Type B pancreatic cell (in vitro differentiated cells): ENCODE results near the gene FRS3. TPM values are rescaled to one million over a fixed set of nuclear protein-coding genes. Genes with fewer than 3 reads are reported as not detected.

Source experiments
- DNase-seq: peaks from one replicate; pipeline ENCODE4 v3.0.0; 2021; ENCODE audit warnings: mixed read lengths; ENCODE audit not compliant: unreplicated experiment; ENCODE audit errors: extremely low spot score
- H3K27ac Mint-ChIP-seq: 2 replicates; pipeline ENCODE4 v1.8.0; 2021; ENCODE audit warnings: mild to moderate bottlenecking, mixed read lengths
- H3K27me3 Mint-ChIP-seq: 2 replicates; pipeline ENCODE4 v1.8.0; 2021; ENCODE audit warnings: mixed read lengths
- H3K36me3 Mint-ChIP-seq: 2 replicates; pipeline ENCODE4 v1.8.0; 2021; ENCODE audit warnings: mixed read lengths
- H3K4me1 Mint-ChIP-seq: one replicate; pipeline ENCODE4 v1.8.0; 2021; ENCODE audit warnings: mixed read lengths; ENCODE audit not compliant: unreplicated experiment
- H3K4me3 Mint-ChIP-seq: 2 replicates; pipeline ENCODE4 v1.8.0; 2021; ENCODE audit warnings: mild to moderate bottlenecking, mixed read lengths
- H3K9me3 Mint-ChIP-seq: 2 replicates; pipeline ENCODE4 v1.8.0; 2021; ENCODE audit warnings: mixed read lengths
- total RNA-seq: library from RNA; stranded (reverse); gene quantifications from 2 replicates; pipeline ENCODE4 v1.2.1, GENCODE V29; 2021; ENCODE audit warnings: low replicate concordance
- TF ChIP-seq, protein P1 (sequence below): fragments of 200-600 bp; sonication (generic); conservative IDR thresholded peaks from 2 replicates; pipeline ENCODE4 v1.5.0; 2021; ENCODE audit warnings: antibody characterized with exemption, mild to moderate bottlenecking

FRS3 gene
- total RNA-seq, 1 donor from 2014 or later, result 7.0 TPM

GRCh38 chr6:41785254-41785653 lies 5.6 kb upstream of the FRS3 start:
- Mint-ChIP-seq H3K4me1 (peaks cover 25% of the 10 kb centered on the region), H3K27ac (peak overlapping the region; percentile 82), H3K9me3 (no peaks in the 10 kb centered on the region), H3K36me3 (peaks cover 5% of the 10 kb centered on the region), H3K27me3 (peaks cover 11% of the 10 kb centered on the region), H3K4me3 (peak overlapping the region; percentile 82)
- TF ChIP-seq, protein P1, sequence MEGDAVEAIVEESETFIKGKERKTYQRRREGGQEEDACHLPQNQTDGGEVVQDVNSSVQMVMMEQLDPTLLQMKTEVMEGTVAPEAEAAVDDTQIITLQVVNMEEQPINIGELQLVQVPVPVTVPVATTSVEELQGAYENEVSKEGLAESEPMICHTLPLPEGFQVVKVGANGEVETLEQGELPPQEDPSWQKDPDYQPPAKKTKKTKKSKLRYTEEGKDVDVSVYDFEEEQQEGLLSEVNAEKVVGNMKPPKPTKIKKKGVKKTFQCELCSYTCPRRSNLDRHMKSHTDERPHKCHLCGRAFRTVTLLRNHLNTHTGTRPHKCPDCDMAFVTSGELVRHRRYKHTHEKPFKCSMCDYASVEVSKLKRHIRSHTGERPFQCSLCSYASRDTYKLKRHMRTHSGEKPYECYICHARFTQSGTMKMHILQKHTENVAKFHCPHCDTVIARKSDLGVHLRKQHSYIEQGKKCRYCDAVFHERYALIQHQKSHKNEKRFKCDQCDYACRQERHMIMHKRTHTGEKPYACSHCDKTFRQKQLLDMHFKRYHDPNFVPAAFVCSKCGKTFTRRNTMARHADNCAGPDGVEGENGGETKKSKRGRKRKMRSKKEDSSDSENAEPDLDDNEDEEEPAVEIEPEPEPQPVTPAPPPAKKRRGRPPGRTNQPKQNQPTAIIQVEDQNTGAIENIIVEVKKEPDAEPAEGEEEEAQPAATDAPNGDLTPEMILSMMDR, result no peak
- DNase-seq, result no peak

DNA sequence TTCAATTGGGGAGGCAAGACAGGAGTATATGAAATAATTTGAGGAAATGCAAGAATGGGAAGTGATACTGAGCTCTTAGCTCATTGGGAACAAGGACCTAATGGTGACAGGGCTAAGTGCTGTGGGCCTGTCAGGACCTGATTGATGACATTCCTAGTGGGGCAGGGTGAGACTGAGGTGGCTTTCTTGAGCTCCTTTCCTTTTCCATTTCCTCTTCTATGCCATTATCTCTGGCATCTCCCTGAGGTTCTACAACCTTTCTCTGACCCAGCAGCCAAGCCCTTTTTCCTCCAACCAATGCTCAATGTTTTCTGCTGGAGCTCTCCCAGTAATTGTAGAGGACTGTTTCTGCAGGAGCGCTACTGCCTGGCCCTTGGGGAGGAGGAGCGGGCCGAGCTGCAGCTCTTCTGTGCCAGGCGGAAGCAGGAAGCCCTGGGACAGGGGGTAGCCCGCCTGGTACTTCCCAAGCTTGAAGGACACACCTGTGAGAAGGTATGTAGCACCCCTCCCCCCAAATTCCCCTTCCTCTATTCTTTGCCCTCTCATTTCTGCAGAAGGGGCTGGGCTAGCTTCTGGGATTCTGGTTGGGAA lies 5.0 kb upstream of the FRS3 start:
- no peaks in the 10 kb centered on the region for H3K9me3 Mint-ChIP-seq
- DNase-seq, result no peak
- H3K4me3 Mint-ChIP-seq, result peak overlapping the region; percentile 82
- TF ChIP-seq, protein P1, result no peak
- peaks cover 25% of the 10 kb centered on the region for H3K4me1 Mint-ChIP-seq
- H3K36me3 Mint-ChIP-seq, result no peaks in the 10 kb centered on the region
- H3K27me3 Mint-ChIP-seq, result peaks cover 11% of the 10 kb centered on the region
- peak overlapping the region; percentile 82 for H3K27ac Mint-ChIP-seq

DNA sequence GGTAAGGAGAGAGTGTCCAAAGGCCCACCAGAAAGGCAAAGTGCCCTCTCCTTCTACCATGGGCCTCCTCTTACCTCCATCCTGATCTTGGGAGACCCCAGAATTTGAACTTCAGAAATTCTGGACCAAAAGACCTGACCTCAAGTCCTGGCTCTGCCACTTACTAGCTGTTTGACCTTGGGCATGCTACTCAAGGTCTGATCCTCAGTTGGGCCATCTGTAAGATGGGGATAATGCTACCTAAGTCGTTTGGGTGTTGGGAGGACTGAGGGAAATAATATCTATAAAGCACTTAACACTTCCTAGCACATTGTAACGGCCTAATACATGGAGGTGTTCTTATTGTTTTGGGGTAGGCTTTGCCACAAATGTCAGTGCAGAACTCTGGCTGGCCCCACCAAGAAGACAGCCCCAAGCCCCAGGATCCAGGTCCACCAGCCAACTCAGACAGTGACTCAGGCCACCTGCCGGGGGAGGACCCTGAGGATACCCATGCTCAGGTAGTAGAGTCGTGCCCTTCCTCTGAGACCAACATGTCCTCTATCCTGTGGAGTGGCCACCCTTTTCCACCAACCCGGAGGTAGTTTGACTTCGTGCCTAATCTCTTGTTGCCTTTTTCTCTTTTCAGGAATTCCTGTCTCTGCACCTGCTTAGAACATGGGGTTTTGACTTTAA lies 3.5 kb upstream of the FRS3 start:
- TF ChIP-seq, protein P1, result no peak
- Mint-ChIP-seq H3K27me3 (peaks cover 11% of the 10 kb centered on the region), H3K4me1 (peaks cover 30% of the 10 kb centered on the region), H3K36me3 (no peaks in the 10 kb centered on the region), H3K27ac (peak overlapping the region; percentile 38), H3K4me3 (no peak overlapping the region), H3K9me3 (no peaks in the 10 kb centered on the region)
- no peak for DNase-seq

DNA sequence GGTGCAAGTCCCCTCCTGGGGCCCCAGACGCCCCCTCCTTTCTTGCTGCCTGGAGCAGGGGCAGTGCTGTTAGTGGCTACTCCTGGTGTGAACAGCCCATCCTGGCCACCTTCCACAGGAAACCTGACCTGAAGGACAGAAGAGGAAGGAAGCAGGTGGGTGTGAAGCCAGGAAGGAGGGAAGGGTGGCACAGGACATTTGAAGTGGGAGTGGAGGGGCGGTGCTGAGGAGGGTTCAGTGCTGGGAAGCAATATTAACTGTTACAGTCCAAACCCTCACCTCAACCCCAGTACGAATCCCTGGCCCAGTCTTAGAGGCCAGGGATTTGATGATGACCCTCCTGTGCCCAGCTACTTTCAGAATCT lies 1.6 kb upstream of the FRS3 start:
- Mint-ChIP-seq H3K36me3 (no peaks in the 10 kb centered on the region), H3K4me3 (peak overlapping the region; percentile 87), H3K4me1 (peaks cover 30% of the 10 kb centered on the region), H3K27me3 (peaks cover 11% of the 10 kb centered on the region), H3K27ac (peak overlapping the region; percentile 68), H3K9me3 (no peaks in the 10 kb centered on the region)
- no peak for DNase-seq
- TF ChIP-seq, protein P1, result no peak

DNA sequence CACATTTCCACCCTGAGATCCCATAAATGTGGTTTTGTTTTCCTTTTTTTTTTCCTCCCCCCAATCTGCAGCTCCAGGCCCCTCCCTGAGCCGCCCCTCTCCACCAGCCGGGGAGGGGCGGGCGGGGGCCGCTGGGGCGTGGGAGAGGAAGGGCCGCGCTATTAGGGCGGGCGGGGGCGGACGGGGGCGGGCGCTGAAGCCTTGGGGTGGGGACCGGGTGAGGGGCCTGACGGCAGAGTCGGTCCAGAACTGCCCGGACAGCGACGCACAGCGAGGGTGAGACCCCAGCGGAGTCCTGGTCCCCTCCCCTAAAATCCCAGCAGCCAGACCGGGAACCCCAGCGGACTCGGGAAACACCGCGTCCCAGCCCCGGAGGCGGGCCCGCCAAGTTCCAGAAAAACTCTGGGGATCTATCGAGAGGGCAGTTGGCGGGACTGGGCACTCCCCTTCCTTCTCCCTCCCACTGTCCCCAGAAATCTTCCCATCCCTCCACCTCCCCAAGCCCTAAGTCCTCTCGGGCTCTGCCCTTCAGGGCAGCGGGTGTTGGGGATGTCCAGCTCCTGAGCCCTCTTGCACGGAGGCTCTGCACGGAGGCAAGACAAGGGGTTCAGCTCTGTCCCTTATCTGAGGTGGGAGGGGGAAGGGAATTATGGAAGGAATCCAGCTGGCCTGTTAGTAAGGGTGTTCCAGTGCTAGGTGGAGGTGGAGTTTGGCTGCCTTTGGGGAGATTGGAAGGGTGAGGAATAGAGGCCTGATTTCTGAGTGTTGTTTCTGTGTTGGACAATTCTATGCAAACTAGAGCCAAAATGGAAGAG lies 1.1 kb upstream of the FRS3 start, which contains the start of gene PRICKLE4:
TSS of gene PRICKLE4 (plus strand) at position 232 of the 815 bp plus-strand sequence. CDS start 2,692 bp downstream, outside the sequence.
- Mint-ChIP-seq H3K27me3 (peaks cover 11% of the 10 kb centered on the region), H3K4me3 (peak within 1 kb of the TSS; percentile 93), H3K27ac (peak within 1 kb of the TSS; percentile 68), H3K9me3 (no peaks in the 10 kb centered on the region), H3K36me3 (no peaks in the 10 kb centered on the region), H3K4me1 (peaks cover 26% of the 10 kb centered on the region)
- no peak for DNase-seq
- TF ChIP-seq, protein P1, result no peak
